COLO668 (cell line): ENCODE results near the gene FBLN7.
"Not testable (repeated sequence)": the region's sequence is repeated elsewhere in the genome, so short reads cannot be mapped to it uniquely, and the experiment has no call there.

ENCODE experiments used
- DNase-seq: peaks from one replicate; lab custom pipeline; 2025; ENCODE audit not compliant: unreplicated experiment; lab: John Stamatoyannopoulos, UW

FBLN7 gene

DNA sequence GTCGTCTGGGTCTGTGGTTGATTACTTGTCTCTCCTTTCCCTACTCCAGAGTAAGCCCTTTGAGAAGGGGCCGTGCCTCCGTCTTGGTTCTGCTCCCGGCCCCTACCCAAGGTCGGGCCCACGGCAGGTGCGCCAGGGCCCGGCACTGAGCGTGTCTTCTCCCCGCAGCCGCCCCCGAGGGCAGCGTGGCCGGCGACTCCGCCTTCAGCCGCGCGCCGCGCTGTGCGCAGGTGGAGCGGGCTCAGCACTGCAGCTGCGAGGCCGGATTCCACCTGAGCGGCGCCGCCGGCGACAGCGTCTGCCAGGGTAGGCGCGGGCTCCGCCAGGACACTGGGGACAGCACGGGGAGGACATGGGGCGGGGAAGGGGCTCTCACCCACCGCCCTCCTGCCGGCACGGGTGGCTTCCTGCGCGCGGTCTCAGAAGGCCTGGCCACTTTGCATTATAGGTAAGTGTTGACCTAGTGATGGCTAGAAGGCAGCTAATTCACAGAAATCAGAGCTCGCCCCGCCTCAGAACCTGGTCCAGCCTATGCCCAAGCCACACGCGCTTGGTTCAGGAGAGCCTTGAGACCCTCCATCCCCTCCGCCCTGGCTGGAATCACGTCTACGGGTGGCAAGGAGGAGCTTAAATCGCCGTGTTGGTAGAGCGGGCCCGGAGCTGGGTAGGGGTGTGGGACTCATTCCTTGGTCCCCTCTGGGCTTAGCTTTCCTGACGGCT lies 43.5 kb downstream of the FBLN7 start:
- peak; percentile 94 for DNase-seq

DNA sequence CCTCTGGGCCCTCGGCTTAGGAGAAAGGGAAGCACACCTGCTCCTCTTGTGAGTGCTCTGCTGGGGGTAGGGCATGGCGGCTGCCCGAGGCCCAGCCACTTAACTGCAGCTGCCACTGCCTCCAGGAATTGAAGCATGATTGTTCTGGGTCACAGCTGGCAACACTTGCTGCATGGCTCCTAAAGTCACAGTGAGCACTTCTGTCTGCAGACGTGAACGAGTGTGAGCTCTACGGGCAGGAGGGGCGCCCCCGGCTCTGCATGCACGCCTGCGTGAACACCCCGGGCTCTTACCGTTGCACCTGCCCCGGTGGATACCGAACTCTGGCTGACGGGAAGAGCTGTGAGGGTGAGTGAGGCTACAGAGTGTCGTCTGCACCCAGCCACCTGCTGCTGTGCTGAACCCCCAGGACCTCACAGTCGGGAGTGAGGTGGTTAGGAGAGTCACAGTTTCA lies 44.4 kb downstream of the FBLN7 start:
- DNase-seq, result peak; percentile 91

DNA sequence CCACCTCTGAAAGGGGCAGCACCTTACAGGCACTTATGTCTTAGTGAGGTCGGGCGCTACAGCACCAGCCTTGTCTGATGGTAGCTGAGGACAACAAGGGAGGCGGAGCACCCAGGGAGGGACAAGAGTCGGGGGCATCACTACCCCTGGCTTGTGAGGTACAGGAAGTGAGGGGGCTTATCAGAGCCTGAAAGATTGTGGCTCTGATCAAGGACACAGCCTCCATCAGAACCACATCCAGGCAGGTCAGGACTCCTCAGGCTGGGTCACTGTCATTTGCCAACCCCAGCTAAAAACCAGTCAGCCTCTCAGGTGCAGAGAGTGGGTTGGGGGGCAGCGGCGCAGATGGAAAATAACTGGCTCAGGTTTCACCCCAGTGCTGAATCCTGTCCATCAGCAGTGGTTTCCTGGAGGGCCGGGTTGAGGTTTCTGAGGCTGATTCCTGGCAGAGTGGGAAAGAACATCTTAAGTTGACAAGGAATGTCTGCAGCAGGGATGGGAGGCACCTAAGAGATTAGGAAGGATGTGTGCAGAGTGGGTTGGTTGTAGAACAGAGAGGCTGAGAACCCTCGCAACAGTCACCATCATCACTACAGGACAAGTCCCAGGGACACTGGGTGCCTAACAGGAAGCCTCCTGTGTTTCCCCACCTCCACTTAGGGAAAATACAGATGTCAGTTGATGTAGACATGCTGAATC lies 45.3 kb downstream of the FBLN7 start:
- DNase-seq, result peak; percentile 16

DNA sequence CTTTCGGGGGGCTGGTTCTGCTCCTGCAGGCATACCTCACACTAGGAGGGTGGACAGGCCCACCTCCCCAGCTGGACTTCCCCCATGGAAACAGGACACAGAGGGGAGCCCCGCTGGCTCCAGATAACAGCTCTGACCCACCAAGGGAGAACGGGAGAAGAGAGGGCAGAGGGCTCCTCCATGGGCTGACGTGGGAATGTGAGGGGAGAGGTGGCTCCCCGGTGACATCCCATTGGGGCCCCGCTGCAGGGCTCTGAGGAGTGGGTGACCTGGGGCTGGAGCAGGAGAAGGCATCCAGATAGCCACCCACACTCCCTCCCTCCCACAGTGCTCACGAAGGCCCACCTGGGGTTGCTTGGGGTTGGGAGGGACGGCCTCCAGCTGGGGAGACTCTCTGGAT lies 45.9 kb downstream of the FBLN7 start:
- DNase-seq, result no peak

DNA sequence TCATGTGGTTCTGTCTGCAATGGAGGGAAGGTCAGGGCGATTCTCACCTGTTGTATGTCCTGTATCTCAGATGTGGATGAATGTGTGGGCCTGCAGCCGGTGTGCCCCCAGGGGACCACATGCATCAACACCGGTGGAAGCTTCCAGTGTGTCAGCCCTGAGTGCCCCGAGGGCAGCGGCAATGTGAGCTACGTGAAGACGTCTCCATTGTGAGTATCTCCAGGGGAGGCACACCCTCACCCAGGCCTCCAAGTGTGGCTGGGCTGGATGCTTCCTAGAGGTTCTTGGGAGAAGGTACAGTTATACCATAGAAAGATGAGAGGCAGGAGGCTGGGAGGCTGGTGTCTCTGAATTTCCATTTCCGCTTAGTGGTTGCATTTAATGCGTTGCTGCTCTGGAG lies 46.9 kb downstream of the FBLN7 start:
- DNase-seq, result no peak

DNA sequence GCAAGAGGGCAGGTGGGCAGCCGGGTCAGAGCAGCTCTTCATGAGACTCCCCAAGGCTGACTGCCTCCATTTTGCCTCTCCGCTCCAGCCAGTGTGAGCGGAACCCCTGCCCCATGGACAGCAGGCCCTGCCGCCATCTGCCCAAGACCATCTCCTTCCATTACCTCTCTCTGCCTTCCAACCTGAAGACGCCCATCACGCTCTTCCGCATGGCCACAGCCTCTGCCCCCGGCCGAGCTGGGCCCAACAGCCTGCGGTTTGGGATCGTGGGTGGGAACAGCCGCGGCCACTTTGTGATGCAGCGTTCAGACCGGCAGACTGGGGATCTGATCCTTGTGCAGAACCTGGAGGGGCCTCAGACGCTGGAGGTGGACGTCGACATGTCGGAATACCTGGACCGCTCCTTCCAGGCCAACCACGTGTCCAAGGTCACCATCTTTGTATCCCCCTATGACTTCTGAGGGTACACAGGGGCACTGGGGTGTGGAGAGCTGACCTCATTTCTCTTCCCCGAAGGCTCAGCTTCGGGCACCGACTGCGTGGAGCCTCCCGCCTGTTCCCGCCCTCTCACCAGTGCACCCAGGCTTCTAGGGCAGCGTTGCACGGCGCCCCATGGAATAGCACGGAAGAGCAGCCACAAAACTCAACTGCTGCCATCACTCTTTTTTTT lies 49.0 kb downstream of the FBLN7 start:
- DNase-seq, result no peak

DNA sequence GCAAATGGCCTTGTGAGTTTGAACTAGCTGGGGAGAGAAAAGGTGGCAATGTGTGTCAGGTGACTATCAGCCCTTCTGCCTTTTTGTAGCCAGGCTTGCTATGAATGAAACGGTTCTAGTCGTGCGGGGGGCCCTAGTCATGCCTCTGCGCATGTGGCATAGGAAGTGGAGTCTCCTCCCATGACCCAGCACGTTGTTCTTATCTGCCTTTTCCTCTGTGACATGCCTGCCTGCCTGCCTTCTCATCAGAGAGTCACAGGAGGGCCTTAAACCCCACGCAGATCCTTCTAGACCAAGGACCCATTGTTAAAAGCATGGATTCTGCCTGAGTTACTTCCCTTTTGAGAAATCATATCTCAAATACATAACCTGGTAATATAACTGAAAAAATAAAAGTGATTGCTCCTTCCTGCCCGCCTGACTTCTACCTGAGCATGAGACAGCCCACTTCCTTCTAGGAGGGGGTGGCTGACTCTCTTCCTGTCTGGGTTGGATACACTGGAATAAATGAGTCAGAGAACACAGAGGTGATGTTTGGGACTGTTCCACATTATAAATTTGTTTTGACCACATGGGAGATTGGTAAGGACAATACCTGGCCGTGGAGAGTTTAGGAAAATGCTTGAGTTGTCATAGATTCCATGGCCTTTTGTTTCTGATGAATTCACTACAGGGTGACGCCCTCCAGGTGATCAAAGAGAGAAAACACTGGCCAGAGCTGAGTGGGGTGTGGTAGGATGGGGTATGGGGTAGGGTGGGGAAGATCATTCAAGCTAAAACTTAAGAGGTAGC lies 49.8 kb downstream of the FBLN7 start:
- no peak for DNase-seq

DNA sequence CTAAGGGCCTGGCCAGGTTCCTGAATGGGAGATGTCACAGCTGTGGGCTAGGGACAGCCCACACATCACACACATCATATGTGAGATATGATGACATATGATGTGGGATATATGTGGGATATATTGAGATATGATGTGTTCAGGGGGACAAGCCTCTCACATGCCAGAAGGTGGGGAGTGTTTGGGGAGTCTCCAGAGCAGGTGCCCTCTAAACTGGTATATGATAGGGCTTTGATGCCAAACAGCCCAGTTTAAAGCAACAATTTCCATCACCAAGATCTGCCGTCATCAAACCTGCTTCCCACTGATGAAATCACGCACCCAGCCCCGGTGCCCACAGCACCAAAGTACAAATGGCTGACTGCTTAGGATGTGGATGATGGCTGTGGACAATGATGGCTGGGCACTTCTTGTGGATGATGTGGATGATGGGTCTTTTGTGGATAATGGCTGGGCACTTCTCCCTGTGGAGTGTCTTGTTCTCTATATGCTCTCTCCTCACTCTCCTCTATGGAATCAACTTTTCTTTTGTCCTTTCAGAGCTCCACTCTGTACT lies 50.9 kb downstream of the FBLN7 start:
- no peak for DNase-seq

DNA sequence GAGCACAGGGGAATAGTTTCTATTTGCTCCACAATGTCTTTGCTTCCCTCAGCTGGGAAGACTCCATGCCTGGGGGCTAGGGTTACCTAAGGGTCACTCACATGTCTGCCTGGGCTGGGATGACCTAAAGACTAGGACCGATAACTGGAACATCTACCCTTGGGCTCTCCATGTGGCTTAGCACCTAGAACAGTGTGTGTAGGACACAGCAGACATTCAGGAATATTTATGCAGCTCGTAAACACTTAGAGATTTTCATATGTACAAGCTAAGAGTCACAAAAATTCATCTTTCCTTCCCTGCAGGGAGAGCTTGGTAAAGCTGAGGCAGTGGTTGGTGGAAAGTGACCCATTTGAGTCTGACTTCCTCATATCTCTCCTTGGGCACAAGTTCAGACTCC lies 55.8 kb downstream of the FBLN7 start:
- DNase-seq, result no peak

DNA sequence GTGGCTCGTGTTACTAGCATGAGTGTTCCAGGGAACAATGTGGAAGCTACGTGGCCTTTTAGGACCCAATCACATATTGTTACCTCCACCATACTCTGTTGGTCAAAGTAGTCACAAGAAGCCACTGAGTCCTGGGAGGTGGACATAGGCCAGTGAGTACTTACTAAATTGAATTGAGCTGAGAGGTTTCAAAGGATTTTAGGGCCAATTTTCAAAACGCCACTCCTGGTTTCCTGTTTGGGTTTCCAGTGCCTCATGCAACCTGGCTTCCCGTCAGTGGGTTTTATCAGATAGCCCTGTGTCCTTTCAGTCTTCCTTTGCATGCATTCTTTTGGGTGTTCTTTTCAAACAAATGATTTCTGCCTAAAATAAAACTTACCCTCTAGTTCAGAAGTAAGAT lies 56.3 kb downstream of the FBLN7 start:
- DNase-seq, result no peak

DNA sequence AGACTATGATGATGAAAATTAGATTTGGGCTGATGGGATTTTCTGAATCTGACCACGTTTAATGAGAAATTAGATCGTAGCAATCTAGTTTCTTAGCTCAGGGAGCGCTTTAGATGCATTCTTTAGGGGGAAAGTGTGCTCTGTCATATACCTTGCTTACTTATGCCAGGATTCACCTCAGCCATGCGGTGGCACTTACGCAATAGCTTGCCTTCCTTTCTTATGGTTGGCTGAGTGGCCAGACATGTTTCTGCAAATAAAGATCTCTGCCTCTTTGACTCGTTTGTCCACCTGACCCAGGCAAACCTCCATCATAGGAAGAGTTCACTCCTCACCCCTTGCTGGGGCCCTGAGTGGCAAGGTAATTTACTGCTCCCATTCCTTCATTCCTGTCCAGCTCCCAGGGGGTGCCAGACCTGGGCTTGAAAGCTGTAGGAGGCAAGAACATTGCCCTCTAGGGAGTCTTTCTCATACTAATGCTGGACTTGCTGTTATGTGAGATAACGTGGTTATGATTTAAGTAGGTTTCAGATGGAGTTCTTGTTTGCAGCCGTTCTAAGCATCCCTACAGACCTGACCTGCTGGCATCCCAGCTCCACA lies 57.1 kb downstream of the FBLN7 start:
- no peak for DNase-seq

DNA sequence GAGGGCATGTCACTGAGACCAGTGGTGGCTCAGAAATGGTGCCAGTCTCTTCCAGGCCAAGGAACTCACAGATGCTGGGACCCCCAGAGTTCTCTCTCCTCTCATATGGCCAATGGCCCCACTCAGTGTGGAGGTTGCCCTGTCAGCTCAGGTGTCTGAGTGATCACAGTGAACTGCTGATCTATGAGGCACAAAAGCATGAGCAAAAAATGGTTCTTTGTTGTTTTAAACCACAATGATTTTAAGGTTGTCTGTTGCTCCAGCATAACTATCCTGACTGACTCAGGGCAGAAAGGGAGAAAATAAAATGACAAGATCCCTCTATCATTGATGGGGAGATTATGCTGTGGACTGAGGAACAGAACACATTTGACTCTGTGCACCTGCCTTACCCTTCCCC lies 57.8 kb downstream of the FBLN7 start:
- DNase-seq, result no peak

DNA sequence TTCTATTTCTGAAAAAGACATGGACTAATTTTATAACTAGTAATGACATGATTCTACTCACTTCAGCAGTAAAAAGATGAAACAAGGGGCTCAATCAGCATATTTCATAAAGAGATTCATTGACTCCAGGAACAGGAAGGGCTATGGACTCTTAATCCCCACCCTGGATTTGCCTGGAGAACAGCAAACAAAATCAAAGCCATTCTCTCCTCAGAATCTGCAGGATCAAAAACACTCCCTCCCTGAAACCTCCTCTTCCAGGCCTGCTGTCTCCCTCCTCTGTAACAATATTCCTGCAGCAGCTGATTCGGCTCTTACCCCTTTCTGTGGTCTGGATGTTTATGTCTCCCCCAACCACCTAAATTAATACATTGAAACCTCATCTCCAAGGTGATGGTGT lies 59.7 kb downstream of the FBLN7 start:
- no peak for DNase-seq

DNA sequence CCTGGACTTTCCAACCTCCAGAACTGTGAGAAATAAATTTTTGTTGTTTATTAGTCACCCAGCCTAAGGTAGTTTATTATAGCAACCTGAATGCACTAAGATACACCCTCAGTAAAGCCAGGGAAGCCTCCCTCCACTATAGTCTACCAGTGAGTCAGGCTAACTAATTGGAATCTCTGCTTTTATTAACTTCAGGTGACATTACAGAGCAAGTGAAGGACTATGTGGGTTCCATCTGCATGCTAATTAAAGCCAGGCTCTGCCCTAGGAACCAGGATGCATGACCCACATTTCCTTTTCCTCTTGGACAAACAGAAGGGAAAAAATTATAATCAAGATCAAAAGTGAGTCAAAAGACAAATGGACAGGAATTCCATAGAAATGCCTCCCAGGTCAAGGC lies 60.6 kb downstream of the FBLN7 start:
- no peak for DNase-seq

DNA sequence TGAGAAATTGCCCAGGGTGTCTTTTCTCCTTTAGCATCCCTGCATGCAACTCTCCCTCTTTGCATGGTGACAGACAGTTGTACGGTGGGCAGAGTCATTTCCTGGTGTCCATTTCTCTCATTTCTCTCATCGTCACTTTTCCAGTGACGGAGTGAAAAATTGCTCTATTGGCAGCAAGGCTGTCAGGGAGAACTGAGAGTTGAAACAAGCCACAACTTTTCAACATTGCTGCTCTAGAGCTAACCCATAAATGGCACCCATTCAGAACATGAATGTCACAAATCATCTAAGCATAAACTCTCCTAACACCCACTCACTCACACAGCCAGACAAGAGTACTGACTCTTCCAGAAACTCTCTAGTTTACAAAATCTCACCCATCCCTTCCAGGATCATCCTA lies 61.0 kb downstream of the FBLN7 start:
- DNase-seq, result no peak

DNA sequence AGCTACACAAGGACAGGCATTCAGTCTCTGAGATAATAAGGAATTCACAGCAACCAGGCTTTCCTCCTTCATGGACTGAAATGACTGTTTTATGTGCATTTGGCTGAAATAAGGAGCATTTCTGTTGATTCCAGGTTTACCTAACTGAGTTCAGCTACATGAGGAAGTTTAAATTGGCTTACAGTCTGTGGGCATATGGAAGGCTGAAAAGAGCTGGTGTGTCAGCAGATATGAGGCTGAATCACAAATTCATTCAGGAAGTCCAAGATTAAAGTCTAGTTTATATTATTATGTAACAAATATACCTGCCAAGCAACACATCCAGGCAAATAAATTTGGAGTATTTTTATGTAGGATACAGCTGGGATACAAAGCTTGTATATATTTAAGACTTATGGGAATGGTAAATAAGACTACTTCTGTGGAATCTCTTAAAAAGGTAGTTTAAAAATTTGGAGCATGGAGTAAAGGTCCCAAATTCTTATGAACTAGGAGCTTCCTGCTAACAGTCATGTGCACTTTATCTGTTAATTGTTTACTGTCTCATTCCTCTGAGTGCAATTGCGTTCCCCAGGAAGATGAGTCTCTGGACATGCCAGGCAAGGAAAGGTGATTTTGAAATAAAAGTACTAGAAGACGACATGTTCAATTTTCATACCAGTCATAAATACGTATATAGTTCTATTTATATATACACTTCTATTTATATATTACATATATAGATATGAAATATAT lies 63.7 kb downstream of the FBLN7 start:
- DNase-seq, result no peak

DNA sequence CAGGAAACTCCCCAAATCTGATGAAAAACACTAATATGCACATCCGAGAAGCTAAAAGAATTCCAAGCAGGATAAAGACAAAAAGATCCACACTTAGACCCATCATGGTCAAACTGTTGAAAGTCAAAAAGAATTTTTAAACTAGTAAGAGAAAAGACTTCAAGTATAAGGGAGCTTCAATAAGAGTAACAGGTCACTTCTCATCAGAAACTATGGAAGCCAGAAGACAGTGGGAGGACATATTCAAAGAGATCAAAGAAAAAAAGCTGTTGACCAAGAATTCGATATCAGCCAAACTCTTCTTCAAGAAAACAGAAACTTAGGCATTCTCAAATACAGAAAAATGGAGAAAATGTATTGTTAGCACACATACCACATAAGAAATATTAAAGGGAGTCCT lies 66.2 kb downstream of the FBLN7 start:
- no peak for DNase-seq

DNA sequence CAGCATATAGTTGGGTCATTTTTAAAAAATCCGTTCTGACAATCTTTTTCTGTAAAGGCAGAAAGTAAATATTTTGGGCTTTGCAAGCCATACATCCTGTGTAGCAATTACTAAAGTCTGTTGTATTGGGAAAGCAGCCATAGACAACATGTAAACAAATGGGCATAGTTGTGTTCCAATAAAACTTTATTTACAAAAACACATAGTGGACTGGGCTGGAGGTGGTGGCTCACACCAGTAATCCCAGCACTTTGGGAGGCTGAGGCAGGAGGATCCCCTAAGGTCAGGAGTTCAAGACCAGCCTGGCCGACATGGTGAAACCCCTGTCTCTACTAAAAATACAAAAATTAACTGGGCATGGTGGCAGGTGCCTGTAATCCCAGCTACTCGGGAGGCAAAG lies 69.7 kb downstream of the FBLN7 start:
- DNase-seq, result not testable (repeated sequence)

DNA sequence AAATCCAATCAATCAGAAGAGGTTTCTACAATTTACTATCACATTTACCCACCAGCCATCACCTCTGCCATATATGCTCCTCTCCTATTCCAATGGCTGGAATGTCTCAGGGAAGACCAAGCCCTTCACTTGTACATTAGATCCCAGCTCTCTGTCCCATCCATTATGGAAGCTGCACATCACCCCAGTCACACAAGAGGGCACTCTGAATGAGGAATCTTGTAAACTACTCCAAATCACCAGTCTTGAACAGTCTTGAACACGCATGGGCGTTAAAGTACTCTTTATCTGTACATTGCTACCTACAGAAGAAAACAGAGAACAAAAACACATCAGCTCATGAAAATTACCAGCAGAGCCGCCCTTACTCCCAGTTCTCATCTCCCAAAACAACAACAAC lies 78.0 kb downstream of the FBLN7 start:
- no peak for DNase-seq

DNA sequence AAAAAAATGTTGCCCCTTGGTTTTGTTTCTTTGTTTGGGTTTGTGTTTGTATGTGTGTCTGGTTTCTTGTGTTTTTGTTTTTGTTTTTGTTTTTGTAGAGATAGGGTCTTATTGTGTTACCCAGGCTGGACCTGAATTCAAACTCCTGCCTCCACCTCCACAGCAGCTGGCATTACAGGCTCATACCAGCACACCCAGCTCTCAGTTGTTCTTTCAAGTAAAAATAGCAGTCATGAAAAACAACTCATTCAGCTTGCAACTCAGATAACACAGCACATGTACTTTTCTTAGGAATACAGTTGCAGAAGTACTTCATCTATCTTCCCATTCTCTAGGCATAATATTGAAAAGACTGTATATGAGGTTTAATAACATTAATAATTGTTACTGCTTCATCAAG lies 79.7 kb downstream of the FBLN7 start:
- no peak for DNase-seq
